Erythroblast (primary cell): ENCODE results near the gene TNNI2.

Experiments used
- GATA1 ChIP-seq: IDR thresholded peaks from 2 replicates; pipeline ENCODE4 v1.6.1; 2011; ENCODE audit warnings: low read depth, mild to moderate bottlenecking, control low read depth, low read length, moderate library complexity
- POLR2A ChIP-seq: IDR thresholded peaks from 2 replicates; pipeline ENCODE4 v1.6.1; 2011; ENCODE audit warnings: mild to moderate bottlenecking, low read length

DNA sequence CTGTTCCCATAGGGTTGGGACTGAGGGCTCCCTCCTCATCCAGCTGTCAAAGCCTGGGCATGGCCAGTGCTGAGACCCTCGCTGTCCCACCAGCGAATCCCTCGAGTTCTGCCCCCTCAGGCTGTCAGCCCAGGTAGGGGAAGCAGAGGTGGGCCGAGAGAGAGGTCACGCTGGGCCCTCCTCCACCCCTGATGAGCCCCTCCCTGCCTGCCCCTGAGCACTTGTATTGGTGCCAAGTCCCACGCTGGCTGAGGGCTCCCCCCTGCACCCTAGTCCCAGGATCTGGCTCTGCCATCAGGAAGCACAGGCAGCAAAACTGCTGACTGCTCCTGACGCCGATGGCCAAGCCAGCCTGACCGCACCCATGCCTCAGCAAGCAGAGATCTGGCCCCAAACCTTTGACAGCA, 49.6 kb downstream of the TNNI2 start:
- TF ChIP-seq POLR2A: no peak
- TF ChIP-seq GATA1: no peak
